HepG2 (cell line): Measurements from ENCODE around the gene ACAD11. TPM values are rescaled to one million over a fixed set of nuclear protein-coding genes. Genes with fewer than 3 reads are reported as not detected.

Experiments used
- ATAC-seq: fragments of 200-7000 bp; cut with Tn5 transposase; 3 replicates; pipeline ENCODE4 v1.9.1; 2020; ENCODE audit warnings: mild to moderate bottlenecking, moderate library complexity
- BruUV-seq: library from RNA; stranded (reverse); fragments of 400-500 nt; replicated peaks from 2 replicates; lab custom pipeline; 2021; lab: Mats Ljungman, UMichigan
- CTCF ChIA-PET: fragments of 300-600 bp; formaldehyde crosslinking; extraction: SDS; loops from one replicate; lab custom pipeline; 2021; ENCODE audit warnings: low total read pairs, inconsistent platforms, low intra/inter-chr PET ratio; lab: Yijun Ruan, JAX
- POLR2A ChIA-PET: fragments of 350-600 bp; sonication (Branson Sonifier 250); formaldehyde crosslinking; loops from one replicate; lab custom pipeline; 2020; ENCODE audit warnings: antibody characterized with exemption, inconsistent platforms; lab: Yijun Ruan, JAX
- DNase-seq: peaks from one replicate; pipeline ENCODE4 v3.0.0-alpha.2; 2015; ENCODE audit warnings: low spot score
- FAIRE-seq: peaks from 3 replicates; lab custom pipeline; 2011; peaks lifted over from hg19 to GRCh38; lab: Jason Lieb, UNC
- H2AFZ ChIP-seq: one replicate; pipeline ENCODE4 v1.6.1; 2011; ENCODE audit warnings: low read length, inconsistent platforms
- H3K27ac ChIP-seq: fragments of 300-600 bp; 3 replicates; pipeline ENCODE4 v1.8.0; 2011; ENCODE audit warnings: mixed run types, mild to moderate bottlenecking, mixed read lengths, low read length, inconsistent platforms; ENCODE audit not compliant: insufficient read depth; ENCODE audit errors: extremely low read length
- H3K27me3 ChIP-seq, 2 experiments: fragments of 200-600 bp in 1 of 2; 2 replicates in 1 of 2; 3 replicates in 1 of 2; pipeline versions ENCODE4 v1.6.0 to v1.8.0; 2011; ENCODE audit warnings: low read length in 2 of 2, mild to moderate bottlenecking in 2 of 2, moderate library complexity in 2 of 2, inconsistent platforms in 1 of 2; ENCODE audit not compliant: insufficient read depth in 2 of 2, control insufficient read depth in 1 of 2
- H3K36me3 ChIP-seq, 2 experiments: fragments of 200-600 bp in 1 of 2; replicated peaks in 1 of 2; 2 replicates in 1 of 2; 3 replicates in 1 of 2; pipeline versions ENCODE4 v1.5.1 to v1.8.0; 2011; ENCODE audit warnings: low read length in 2 of 2, inconsistent platforms in 1 of 2; ENCODE audit not compliant: insufficient read depth in 2 of 2, control insufficient read depth in 1 of 2
- H3K4me1 ChIP-seq: 2 replicates; pipeline ENCODE4 v1.5.1; 2012; ENCODE audit warnings: low read length, inconsistent platforms; ENCODE audit not compliant: insufficient read depth
- H3K4me2 ChIP-seq: 2 replicates; pipeline ENCODE4 v1.6.0; 2011; ENCODE audit warnings: low read depth, low read length, inconsistent platforms
- H3K4me3 ChIP-seq, 3 experiments: fragments of 200-600 bp in 1 of 3; sonication (generic), shearing (Covaris generic) in 1 of 3; replicated peaks in 1 of 3; 2 replicates each; pipeline ENCODE4 v1.5.1; 2011 to 2016; ENCODE audit warnings: low read length in 3 of 3, inconsistent platforms in 2 of 3, low read depth in 2 of 3, mild to moderate bottlenecking in 2 of 3, control low read depth in 1 of 3, mixed read lengths in 1 of 3; ENCODE audit not compliant: insufficient read depth in 1 of 3
- H3K79me2 ChIP-seq: one replicate; pipeline ENCODE4 v1.6.1; 2011; ENCODE audit warnings: low read length, inconsistent platforms; ENCODE audit not compliant: insufficient read depth
- H3K9ac ChIP-seq: 2 replicates; pipeline ENCODE4 v1.6.0; 2011; ENCODE audit warnings: mild to moderate bottlenecking, low read depth, low read length, inconsistent platforms; ENCODE audit not compliant: insufficient read depth
- H3K9me3 ChIP-seq: 2 replicates; pipeline ENCODE4 v1.5.1; 2012; ENCODE audit warnings: mild to moderate bottlenecking, low read length
- H4K20me1 ChIP-seq: 2 replicates; pipeline ENCODE4 v1.6.0; 2011; ENCODE audit warnings: inconsistent platforms, mild to moderate bottlenecking, low read length, moderate library complexity; ENCODE audit not compliant: insufficient read depth
- ATRX ChIP-seq: sonication (generic); formaldehyde crosslinking; IDR thresholded peaks from 2 replicates; pipeline ENCODE4 v1.4.0; 2020; ENCODE audit warnings: missing genetic modification reagents, borderline replicate concordance
- HNRNPLL ChIP-seq: fragments of 200-400 bp; formaldehyde crosslinking; IDR thresholded peaks from 2 replicates; pipeline ENCODE4 v1.6.1; 2017; ENCODE audit warnings: mild to moderate bottlenecking, low read depth, low read length; ENCODE audit not compliant: poor library complexity, severe bottlenecking
- PRPF4 ChIP-seq: fragments of 200-400 bp; formaldehyde crosslinking; IDR thresholded peaks from 2 replicates; pipeline ENCODE4 v1.6.1; 2016; ENCODE audit warnings: low read length, low read depth; ENCODE audit not compliant: poor library complexity, severe bottlenecking
- RORA ChIP-seq: sonication (generic); formaldehyde crosslinking; IDR thresholded peaks from 2 replicates; pipeline ENCODE4 v1.5.0; 2020; ENCODE audit warnings: mild to moderate bottlenecking, missing genetic modification reagents, moderate library complexity
- STAT6 ChIP-seq: sonication (generic); formaldehyde crosslinking; IDR thresholded peaks from 2 replicates; pipeline ENCODE4 v1.4.0; 2020; ENCODE audit warnings: missing genetic modification reagents, mild to moderate bottlenecking, borderline replicate concordance
- TEF ChIP-seq: sonication (generic); formaldehyde crosslinking; IDR thresholded peaks from 2 replicates; pipeline ENCODE4 v1.5.0; 2020; ENCODE audit warnings: missing genetic modification reagents
- ZMAT5 ChIP-seq: sonication (generic); formaldehyde crosslinking; IDR thresholded peaks from 2 replicates; pipeline ENCODE4 v1.5.0; 2020; ENCODE audit warnings: mild to moderate bottlenecking, low read depth, missing genetic modification reagents, borderline replicate concordance
- ZNF138 ChIP-seq: sonication (generic); formaldehyde crosslinking; IDR thresholded peaks from 2 replicates; pipeline ENCODE4 v1.5.0; 2020; ENCODE audit warnings: mild to moderate bottlenecking, low read depth, missing genetic modification reagents
- ZNF17 ChIP-seq: sonication (generic); formaldehyde crosslinking; IDR thresholded peaks from 2 replicates; pipeline ENCODE4 v1.5.0; 2020; ENCODE audit warnings: mild to moderate bottlenecking, missing genetic modification reagents
- ZNF432 ChIP-seq: sonication (generic); formaldehyde crosslinking; IDR thresholded peaks from 2 replicates; pipeline ENCODE4 v1.5.0; 2020; ENCODE audit warnings: missing genetic modification reagents, mild to moderate bottlenecking, borderline replicate concordance
- ZZZ3 ChIP-seq: sonication (generic); formaldehyde crosslinking; IDR thresholded peaks from 2 replicates; pipeline ENCODE4 v1.4.0; 2020; ENCODE audit warnings: missing genetic modification reagents, mild to moderate bottlenecking, borderline replicate concordance
- WGBS: methylation state at CpG from one replicate; pipeline ENCODE4 v1.1.6; 2017; ENCODE audit warnings: low lambda C conversion rate; 5-methylcytosine and 5-hydroxymethylcytosine counted together
- in situ Hi-C: cut with HindIII; loops from 2 replicates; pipeline ENCODE4 v1.10.0; 2017; ENCODE audit warnings: low pct_unique_long_range_greater_than_20kb; ENCODE audit not compliant: extremely low pct_ligation_motif_present
- intact Hi-C: fragments of 100-400 bp; cut with micrococcal nuclease; formaldehyde crosslinking; loops from one replicate; pipeline ENCODE4 v1.10.0; 2022; ENCODE audit not compliant: unreplicated experiment
- polyA plus RNA-seq, 8 experiments: library from polyadenylated mRNA; depleted of rRNA in 3 of 8; stranded (reverse) in 7 of 8; unstranded in 1 of 8; fragments of >200 nt; fragmentation: Illumina TruSeq in 4 of 8; extraction: Trizol in 4 of 8; gene quantifications; 2 replicates each; pipeline versions ENCODE4 v1.2.1 to v1.2.3, GENCODE V29; 2011 to 2016; ENCODE audit warnings: low read depth in 4 of 8, missing spikeins in 1 of 8, mixed read lengths in 1 of 8; ENCODE audit not compliant: insufficient read depth in 1 of 8
- total RNA-seq, 5 experiments: library from RNA; depleted of rRNA; stranded (reverse); fragments of >200 nt; fragmentation: Illumina TruSeq; extraction: Trizol; gene quantifications; 2 replicates each; pipeline ENCODE4 v1.2.3, GENCODE V29; 2016; ENCODE audit warnings: low read depth in 1 of 5

Gene ACAD11
- total and polyA plus RNA-seq, 2 of the 13 experiments (the other 11 are each of a cell fraction or from before 2014, with no cell fraction given), result 30.6 to 56.9 TPM

GRCh38 chr3:132561003-132561402 is 98.6 kb downstream of the ACAD11 start:
- Histone ChIP-seq H3K9ac (no peak overlapping the region), H3K27me3 (no peaks in the 10 kb centered on the region), H3K4me3 (no peak overlapping the region), H2AFZ (no peak overlapping the region), H3K79me2 (no peaks in the 10 kb centered on the region), H3K9me3 (no peaks in the 10 kb centered on the region), H4K20me1 (no peaks in the 10 kb centered on the region), H3K4me2 (no peak overlapping the region), H3K36me3 (peaks cover 3 to 9% of the 10 kb centered on the region in 2 experiments; a peak in 2 of 5 replicates), H3K27ac (no peak overlapping the region), H3K4me1 (no peaks in the 10 kb centered on the region)
- DNase-seq (no peak), FAIRE-seq (no peak), ATAC-seq (no peak)
- ChIA-PET CTCF (no interaction called here), POLR2A (no interaction called here)
- WGBS, result 92% methylated on average over 4 of the region's 4 CpGs
- intact Hi-C loops, result no loop called here
- in situ Hi-C loops, result no loop called here
- BruUV-seq, result no TSS peak
- TF ChIP-seq ZNF138 (CRISPR knock-in tag), result no peak
- TF ChIP-seq TEF (CRISPR knock-in tag), result no peak
- no peak for TF ChIP-seq RORA (CRISPR knock-in tag)
- no peak for TF ChIP-seq ZNF17 (CRISPR knock-in tag)
- TF ChIP-seq ZMAT5 (CRISPR knock-in tag), result no peak
- TF ChIP-seq ATRX (CRISPR knock-in tag), result no peak
- no peak for TF ChIP-seq HNRNPLL
- no peak for TF ChIP-seq ZZZ3 (CRISPR knock-in tag)
- no peak for TF ChIP-seq STAT6 (CRISPR knock-in tag)
- TF ChIP-seq ZNF432 (CRISPR knock-in tag), result no peak
- no peak for TF ChIP-seq PRPF4
